ENCODE data around the gene PPP2R1B.

PPP2R1B gene

GRCh38 chr11:111748035-111748804 lies 18.0 kb downstream of the PPP2R1B start:
- no peak for DNase-seq (ENCODE audit: low read depth)

GRCh38 chr11:111745719-111746504 lies 20.3 kb downstream of the PPP2R1B start:
- no peak for DNase-seq (ENCODE audit: low read depth)

- DNase-seq (ENCODE audit: low read depth), result no peak
These were observed 22.5 kb downstream of the PPP2R1B start for GRCh38 chr11:111743700-111744099.

- DNase-seq (ENCODE audit: low read depth), result no peak
These were observed 24.4 kb downstream of the PPP2R1B start for GRCh38 chr11:111741751-111742150.

- DNase-seq (ENCODE audit: low read depth), result no peak
These were observed 26.9 kb downstream of the PPP2R1B start for GRCh38 chr11:111739299-111739698.

- DNase-seq (ENCODE audit: low read depth), result no peak
These were observed 28.6 kb downstream of the PPP2R1B start for GRCh38 chr11:111737444-111738210.

- DNase-seq (ENCODE audit: low read depth), result no peak
These were observed 29.4 kb downstream of the PPP2R1B start for GRCh38 chr11:111736621-111737443.

GRCh38 chr11:111736181-111736590 lies 30.0 kb downstream of the PPP2R1B start:
- DNase-seq (ENCODE audit: low read depth), result no peak

- DNase-seq (ENCODE audit: low read depth), result no peak
These were observed 30.7 kb downstream of the PPP2R1B start for GRCh38 chr11:111735262-111736116.

- DNase-seq (ENCODE audit: low read depth), result no peak
These were observed 31.3 kb downstream of the PPP2R1B start for GRCh38 chr11:111734954-111735261.

GRCh38 chr11:111734101-111734953 lies 31.9 kb downstream of the PPP2R1B start:
- DNase-seq (ENCODE audit: low read depth), result no peak

- DNase-seq (ENCODE audit: low read depth), result no peak
These were observed 32.5 kb downstream of the PPP2R1B start for GRCh38 chr11:111733611-111734088.

GRCh38 chr11:111733016-111733415 lies 33.2 kb downstream of the PPP2R1B start:
- no peak for DNase-seq (ENCODE audit: low read depth)

- DNase-seq (ENCODE audit: low read depth), result no peak
These were observed 34.4 kb downstream of the PPP2R1B start for GRCh38 chr11:111731821-111732220.

- DNase-seq (ENCODE audit: low read depth), result no peak
These were observed 35.2 kb downstream of the PPP2R1B start for GRCh38 chr11:111730871-111731591.

- DNase-seq (ENCODE audit: low read depth), result no peak
These were observed 36.3 kb downstream of the PPP2R1B start for GRCh38 chr11:111729831-111730311.

GRCh38 chr11:111729071-111729830 lies 36.9 kb downstream of the PPP2R1B start:
- DNase-seq (ENCODE audit: low read depth), result no peak

GRCh38 chr11:111727431-111727830 lies 38.8 kb downstream of the PPP2R1B start:
- DNase-seq (ENCODE audit: low read depth), result no peak
